ENCODE results near the gene ATP6V0B.

ATP6V0B gene

GRCh38 chr1:43987159-43987902, 12.6 kb downstream of the ATP6V0B start:
- no peak for DNase-seq

- DNase-seq = no peak
Measured at GRCh38 chr1:43990271-43991199, 15.8 kb downstream of the ATP6V0B start.

GRCh38 chr1:43991200-43991475, 16.4 kb downstream of the ATP6V0B start:
- DNase-seq = no peak

GRCh38 chr1:43991476-43992231, 16.9 kb downstream of the ATP6V0B start, which contains the start of gene CCDC24:
Gene CCDC24 (plus strand): TSS chr1:43991599. CDS start chr1:43991879, 280 bp downstream.
- peak; percentile 65 for DNase-seq

GRCh38 chr1:43992232-43992995, 17.7 kb downstream of the ATP6V0B start:
- no peak for DNase-seq

GRCh38 chr1:43993206-43993914, 18.6 kb downstream of the ATP6V0B start:
- no peak for DNase-seq

- no peak for DNase-seq
Measured at GRCh38 chr1:43994071-43994470, 19.3 kb downstream of the ATP6V0B start.

- no peak for DNase-seq
Measured at GRCh38 chr1:43994794-43995790, 20.3 kb downstream of the ATP6V0B start.

GRCh38 chr1:43995984-43996732, 21.4 kb downstream of the ATP6V0B start:
- DNase-seq = no peak

GRCh38 chr1:43996733-43997115, 22.0 kb downstream of the ATP6V0B start:
- no peak for DNase-seq

- no peak for DNase-seq
Measured at GRCh38 chr1:43997295-43997999, 22.7 kb downstream of the ATP6V0B start.

- no peak for DNase-seq
Measured at GRCh38 chr1:43998000-43998378, 23.2 kb downstream of the ATP6V0B start.

GRCh38 chr1:43999455-43999854, 24.7 kb downstream of the ATP6V0B start:
- DNase-seq = no peak

- no peak for DNase-seq
Measured at GRCh38 chr1:44000122-44000665, 25.4 kb downstream of the ATP6V0B start.

- no peak for DNase-seq
Measured at GRCh38 chr1:44002165-44002564, 27.4 kb downstream of the ATP6V0B start.

- no peak for DNase-seq
Measured at GRCh38 chr1:44002606-44003157, 27.9 kb downstream of the ATP6V0B start.

GRCh38 chr1:44008259-44008658, 33.5 kb downstream of the ATP6V0B start:
- no peak for DNase-seq

- DNase-seq = no peak
Measured at GRCh38 chr1:44010935-44011471, 36.2 kb downstream of the ATP6V0B start.
